GM12878 (cell line): ENCODE data around the gene HSPBP1. TPM values are rescaled to one million over a fixed set of nuclear protein-coding genes. Genes with fewer than 3 reads are reported as not detected.

Source experiments
- ATAC-seq: fragments of 200-7000 bp; cut with Tn5 transposase; 3 replicates; pipeline ENCODE4 v1.9.1; 2020; ENCODE audit warnings: mild to moderate bottlenecking, moderate library complexity
- BruUV-seq: library from RNA; stranded (reverse); fragments of 400-500 nt; replicated peaks from 2 replicates; lab custom pipeline; 2021; lab: Mats Ljungman, UMichigan
- CTCF ChIA-PET: fragments of 300-600 bp; sonication (Branson Sonifier 250); formaldehyde crosslinking; extraction: SDS; loops from one replicate; lab custom pipeline; 2021; ENCODE audit warnings: inconsistent platforms; lab: Yijun Ruan, JAX
- POLR2A ChIA-PET: fragments of 350-600 bp; formaldehyde crosslinking; extraction: SDS; loops from one replicate; lab custom pipeline; 2021; ENCODE audit warnings: inconsistent platforms; lab: Charles Lee
- RAD21 ChIA-PET: fragments of 300-600 bp; sonication (Branson Sonifier 250); formaldehyde crosslinking; loops from one replicate; lab custom pipeline; 2023; ENCODE audit warnings: antibody characterized with exemption; ENCODE audit not compliant: unreplicated experiment; lab: Charles Lee
- SMC1A ChIA-PET: fragments of 300-600 bp; sonication (Branson Sonifier 250); formaldehyde crosslinking; loops from one replicate; lab custom pipeline; 2023; ENCODE audit not compliant: unreplicated experiment, uncharacterized antibody; lab: Charles Lee
- DNase-seq: peaks from one replicate; pipeline ENCODE4 v3.0.0-alpha.2; 2011; ENCODE audit warnings: low read depth, low spot score
- FAIRE-seq: peaks from 3 replicates; lab custom pipeline; 2011; peaks lifted over from hg19 to GRCh38; lab: Jason Lieb, UNC
- H2AFZ ChIP-seq: 2 replicates; pipeline ENCODE4 v1.6.0; 2011; ENCODE audit warnings: low read depth, low read length, control low read depth; ENCODE audit not compliant: control insufficient read depth
- H3K27ac ChIP-seq: 2 replicates; pipeline ENCODE4 v1.5.1; 2011; ENCODE audit warnings: control low read depth; ENCODE audit not compliant: control insufficient read depth, insufficient read depth
- H3K27me3 ChIP-seq, 2 experiments: replicated peaks in 1 of 2; 2 replicates each; pipeline versions ENCODE4 v1.6.0 to v1.6.1; 2011; ENCODE audit warnings: low read length in 1 of 2; ENCODE audit not compliant: control insufficient read depth in 2 of 2, insufficient read depth in 2 of 2
- H3K36me3 ChIP-seq, 2 experiments: 2 replicates each; pipeline ENCODE4 v1.5.1; 2011; ENCODE audit warnings: low read length in 1 of 2; ENCODE audit not compliant: control insufficient read depth in 2 of 2, insufficient read depth in 2 of 2
- H3K4me1 ChIP-seq: 2 replicates; pipeline ENCODE4 v1.6.1; 2011; ENCODE audit warnings: mild to moderate bottlenecking, low read length, moderate library complexity, mixed read lengths; ENCODE audit not compliant: control insufficient read depth, insufficient read depth
- H3K4me2 ChIP-seq: 2 replicates; pipeline ENCODE4 v1.6.0; 2011; ENCODE audit warnings: control low read depth; ENCODE audit not compliant: control insufficient read depth, insufficient read depth
- H3K4me3 ChIP-seq: fragments of 200-600 bp; sonication (generic); 2 replicates; pipeline ENCODE4 v1.5.1; 2016
- H3K79me2 ChIP-seq: 2 replicates; pipeline ENCODE4 v1.6.0; 2011; ENCODE audit warnings: low read length; ENCODE audit not compliant: control insufficient read depth, insufficient read depth
- H3K9ac ChIP-seq: 2 replicates; pipeline ENCODE4 v1.8.0; 2011; ENCODE audit warnings: low read length, control low read depth, mixed read lengths; ENCODE audit not compliant: control insufficient read depth, insufficient read depth
- H3K9me3 ChIP-seq: replicated peaks from 3 replicates; pipeline ENCODE4 v1.5.1; 2011; ENCODE audit warnings: mild to moderate bottlenecking, low read length; ENCODE audit not compliant: control insufficient read depth, insufficient read depth
- H4K20me1 ChIP-seq: 2 replicates; pipeline ENCODE4 v1.6.0; 2011; ENCODE audit not compliant: control insufficient read depth, insufficient read depth
- DPF2 ChIP-seq: fragments of 450-650 bp; IDR thresholded peaks from 2 replicates; pipeline ENCODE4 v1.6.1; 2017; ENCODE audit warnings: mild to moderate bottlenecking
- EZH2 ChIP-seq: IDR thresholded peaks from 2 replicates; pipeline ENCODE4 v1.6.1; 2012; ENCODE audit warnings: low read depth, mild to moderate bottlenecking, control low read depth, inconsistent platforms, low read length, borderline replicate concordance; ENCODE audit not compliant: control insufficient read depth
- IKZF2 ChIP-seq, 2 experiments: fragments of 450-650 bp; IDR thresholded peaks; 2 replicates each; pipeline ENCODE4 v1.6.1; 2017; ENCODE audit warnings: mild to moderate bottlenecking in 2 of 2, moderate library complexity in 2 of 2
- MTA2 ChIP-seq: fragments of 450-650 bp; IDR thresholded peaks from 2 replicates; pipeline ENCODE4 v1.6.1; 2016; ENCODE audit warnings: low read depth, mild to moderate bottlenecking, moderate library complexity
- MXI1 ChIP-seq: fragments of 150-350 bp; IDR thresholded peaks from 2 replicates; pipeline ENCODE4 v1.6.1; 2011; ENCODE audit warnings: low read depth, mild to moderate bottlenecking, inconsistent platforms, low read length, improper control_type of control experiment
- NR2F1 ChIP-seq: fragments of 450-650 bp; conservative IDR thresholded peaks from 2 replicates; pipeline ENCODE4 v1.6.1; 2017; ENCODE audit warnings: mild to moderate bottlenecking
- SMARCA5 ChIP-seq: fragments of 450-650 bp; IDR thresholded peaks from 2 replicates; pipeline ENCODE4 v1.6.1; 2017; ENCODE audit warnings: mild to moderate bottlenecking
- SPI1 ChIP-seq: IDR thresholded peaks from 2 replicates; pipeline ENCODE4 v1.6.1; 2011; ENCODE audit warnings: low read depth, mild to moderate bottlenecking, low read length, moderate library complexity, borderline replicate concordance; ENCODE audit not compliant: insufficient read depth
- SRF ChIP-seq, 2 experiments: IDR thresholded peaks; 2 replicates each; pipeline ENCODE4 v1.6.1; 2011; ENCODE audit warnings: low read depth in 2 of 2, low read length in 2 of 2, mild to moderate bottlenecking in 1 of 2, moderate library complexity in 1 of 2
- ZNF207 ChIP-seq: fragments of 450-650 bp; IDR thresholded peaks from 2 replicates; pipeline ENCODE4 v1.6.1; 2014; ENCODE audit warnings: antibody characterized with exemption, mild to moderate bottlenecking, borderline replicate concordance
- ZNF24 ChIP-seq: fragments of 450-650 bp; IDR thresholded peaks from 2 replicates; pipeline ENCODE4 v1.6.1; 2017; ENCODE audit warnings: antibody characterized with exemption, mild to moderate bottlenecking
- ZNF384 ChIP-seq: IDR thresholded peaks from 2 replicates; pipeline ENCODE4 v1.6.1; 2012; ENCODE audit warnings: low read depth, mild to moderate bottlenecking, low read length, improper control_type of control experiment, borderline replicate concordance
- ZZZ3 ChIP-seq: IDR thresholded peaks from 2 replicates; pipeline ENCODE4 v1.6.1; 2011; ENCODE audit warnings: low read depth; ENCODE audit not compliant: control insufficient read depth, insufficient read length
- WGBS: methylation state at CpG from one replicate; pipeline ENCODE4 v1.1.6; 2016; ENCODE audit warnings: low lambda C conversion rate; ENCODE audit not compliant: insufficient replicate concordance, insufficient coverage; ENCODE audit errors: missing lambda C conversion rate; 5-methylcytosine and 5-hydroxymethylcytosine counted together
- in situ Hi-C: fragments of 300-500 bp; cut with MboI; formaldehyde crosslinking; loops from 9 replicates; pipeline ENCODE4 v1.14.3; 2018; ENCODE audit warnings: mixed read lengths
- intact Hi-C: fragments of 100-400 bp; cut with micrococcal nuclease; formaldehyde crosslinking; loops from one replicate; pipeline ENCODE4 v1.14.2; 2022; ENCODE audit not compliant: unreplicated experiment
- polyA plus RNA-seq, 11 experiments: library from polyadenylated mRNA; depleted of rRNA in 4 of 11; unstranded in 6 of 11; stranded (reverse) in 5 of 11; fragments of >200 nt; fragmentation: Nextera tagmentation in 4 of 11; fragmentation: Illumina TruSeq in 1 of 11; extraction: Ambion mirVana in 4 of 11; extraction: Trizol in 1 of 11; gene quantifications; 1 replicate in 1 of 11; 2 replicates in 10 of 11; pipeline versions ENCODE4 v1.2.1 to v1.2.3, GENCODE V29; 2011 to 2016; ENCODE audit warnings: inconsistent platforms in 2 of 11, missing spikeins in 2 of 11, low read depth in 1 of 11
- total RNA-seq, 4 experiments: library from RNA; depleted of rRNA in 3 of 4; stranded (reverse); fragments of >200 nt in 3 of 4; fragmentation: Illumina TruSeq in 1 of 4; extraction: Trizol in 1 of 4; gene quantifications; 2 replicates each; pipeline versions ENCODE4 v1.2.1 to v1.2.3, GENCODE V29; 2013 to 2021
- TF ChIP-seq, protein P1 (sequence below): fragments of 450-650 bp; IDR thresholded peaks from 2 replicates; pipeline ENCODE4 v1.6.1; 2018; ENCODE audit warnings: mild to moderate bottlenecking, low read depth, moderate library complexity; ENCODE audit not compliant: partially characterized antibody
- TF ChIP-seq, protein P2 (sequence below): fragments of 450-650 bp; conservative IDR thresholded peaks from 2 replicates; pipeline ENCODE4 v1.6.1; 2017; ENCODE audit warnings: mild to moderate bottlenecking, moderate library complexity
- TF ChIP-seq, protein P3 (sequence below): IDR thresholded peaks from 2 replicates; pipeline ENCODE4 v1.6.1; 2012; ENCODE audit warnings: low read depth, low read length, improper control_type of control experiment

The HSPBP1 gene
- total and polyA plus RNA-seq, 10 of the 15 experiments (the other 5 are each of a cell fraction or from before 2014, with no cell fraction given): 0.18 to 83.3 (median 23.0) TPM

DNA sequence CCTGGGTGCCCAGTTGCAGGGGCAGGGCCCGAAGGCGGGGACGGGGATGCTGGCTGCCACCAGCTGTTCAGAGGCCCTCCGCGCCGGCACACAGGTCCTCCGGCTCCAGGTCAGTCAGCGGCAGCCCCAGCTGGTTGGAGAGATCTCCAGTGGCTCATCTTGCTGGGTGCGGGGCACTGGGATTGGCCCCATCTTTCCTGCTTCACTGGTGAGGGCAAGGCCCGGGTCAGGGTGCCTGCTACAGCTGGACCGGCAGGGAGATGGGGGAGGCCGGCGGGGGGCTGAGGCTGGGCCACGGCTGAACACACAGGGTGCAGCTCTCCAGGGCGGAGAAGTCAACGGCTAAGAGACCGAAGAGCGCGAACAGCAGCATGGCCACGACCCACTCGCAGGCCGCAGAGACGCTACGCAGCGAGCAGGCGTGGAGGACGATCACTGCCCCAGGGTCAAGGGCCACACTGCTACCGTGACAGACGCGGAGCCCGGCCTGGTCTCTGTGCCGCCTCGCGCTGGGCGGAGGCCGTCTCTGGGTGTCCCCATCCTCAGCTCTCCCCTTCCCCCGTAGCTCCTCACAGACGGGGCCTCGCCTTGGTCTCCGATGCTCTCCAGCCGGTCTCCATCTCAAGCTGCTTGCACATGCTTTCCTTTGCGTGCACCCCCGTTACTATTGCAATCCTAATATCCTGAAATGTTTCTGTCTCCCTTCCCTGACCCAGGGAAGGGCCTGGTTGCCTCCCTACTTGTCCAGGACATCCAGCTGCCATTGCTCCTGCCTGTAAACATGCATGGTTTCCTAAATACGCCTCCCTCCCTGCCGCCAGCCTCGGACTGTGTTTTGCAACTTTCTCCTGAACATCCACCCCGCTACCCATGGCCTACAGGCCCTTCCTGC is 33.0 kb upstream of the HSPBP1 start:
- POLR2A ChIA-PET: interaction anchor here (0.7 kb wide), 1 partner anchor 38 kb away, joined by 6 read pairs; no protein-coding TSS in a partner anchor
- intact Hi-C loops: no loop called here
- TF ChIP-seq, protein P1, sequence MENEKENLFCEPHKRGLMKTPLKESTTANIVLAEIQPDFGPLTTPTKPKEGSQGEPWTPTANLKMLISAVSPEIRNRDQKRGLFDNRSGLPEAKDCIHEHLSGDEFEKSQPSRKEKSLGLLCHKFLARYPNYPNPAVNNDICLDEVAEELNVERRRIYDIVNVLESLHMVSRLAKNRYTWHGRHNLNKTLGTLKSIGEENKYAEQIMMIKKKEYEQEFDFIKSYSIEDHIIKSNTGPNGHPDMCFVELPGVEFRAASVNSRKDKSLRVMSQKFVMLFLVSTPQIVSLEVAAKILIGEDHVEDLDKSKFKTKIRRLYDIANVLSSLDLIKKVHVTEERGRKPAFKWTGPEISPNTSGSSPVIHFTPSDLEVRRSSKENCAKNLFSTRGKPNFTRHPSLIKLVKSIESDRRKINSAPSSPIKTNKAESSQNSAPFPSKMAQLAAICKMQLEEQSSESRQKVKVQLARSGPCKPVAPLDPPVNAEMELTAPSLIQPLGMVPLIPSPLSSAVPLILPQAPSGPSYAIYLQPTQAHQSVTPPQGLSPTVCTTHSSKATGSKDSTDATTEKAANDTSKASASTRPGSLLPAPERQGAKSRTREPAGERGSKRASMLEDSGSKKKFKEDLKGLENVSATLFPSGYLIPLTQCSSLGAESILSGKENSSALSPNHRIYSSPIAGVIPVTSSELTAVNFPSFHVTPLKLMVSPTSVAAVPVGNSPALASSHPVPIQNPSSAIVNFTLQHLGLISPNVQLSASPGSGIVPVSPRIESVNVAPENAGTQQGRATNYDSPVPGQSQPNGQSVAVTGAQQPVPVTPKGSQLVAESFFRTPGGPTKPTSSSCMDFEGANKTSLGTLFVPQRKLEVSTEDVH: no peak
- no peak for TF ChIP-seq ZNF24
- no peak for TF ChIP-seq MTA2
- TF ChIP-seq SRF (IDR thresholded peaks at IDR 0.05; ENCODE audit: low read depth in 2 of 2, low read length in 2 of 2): no peak
- TF ChIP-seq SPI1: no peak
- no peak for TF ChIP-seq ZZZ3
- TF ChIP-seq DPF2: no peak
- TF ChIP-seq NR2F1: no peak
- no peak for TF ChIP-seq ZNF207
- TF ChIP-seq ZNF384: no peak
- no peak for TF ChIP-seq IKZF2 (IDR thresholded peaks at IDR 0.05)
- TF ChIP-seq SMARCA5: no peak
- TF ChIP-seq EZH2: no peak
- TF ChIP-seq, protein P2, sequence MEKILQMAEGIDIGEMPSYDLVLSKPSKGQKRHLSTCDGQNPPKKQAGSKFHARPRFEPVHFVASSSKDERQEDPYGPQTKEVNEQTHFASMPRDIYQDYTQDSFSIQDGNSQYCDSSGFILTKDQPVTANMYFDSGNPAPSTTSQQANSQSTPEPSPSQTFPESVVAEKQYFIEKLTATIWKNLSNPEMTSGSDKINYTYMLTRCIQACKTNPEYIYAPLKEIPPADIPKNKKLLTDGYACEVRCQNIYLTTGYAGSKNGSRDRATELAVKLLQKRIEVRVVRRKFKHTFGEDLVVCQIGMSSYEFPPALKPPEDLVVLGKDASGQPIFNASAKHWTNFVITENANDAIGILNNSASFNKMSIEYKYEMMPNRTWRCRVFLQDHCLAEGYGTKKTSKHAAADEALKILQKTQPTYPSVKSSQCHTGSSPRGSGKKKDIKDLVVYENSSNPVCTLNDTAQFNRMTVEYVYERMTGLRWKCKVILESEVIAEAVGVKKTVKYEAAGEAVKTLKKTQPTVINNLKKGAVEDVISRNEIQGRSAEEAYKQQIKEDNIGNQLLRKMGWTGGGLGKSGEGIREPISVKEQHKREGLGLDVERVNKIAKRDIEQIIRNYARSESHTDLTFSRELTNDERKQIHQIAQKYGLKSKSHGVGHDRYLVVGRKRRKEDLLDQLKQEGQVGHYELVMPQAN: no peak
- TF ChIP-seq, protein P3, sequence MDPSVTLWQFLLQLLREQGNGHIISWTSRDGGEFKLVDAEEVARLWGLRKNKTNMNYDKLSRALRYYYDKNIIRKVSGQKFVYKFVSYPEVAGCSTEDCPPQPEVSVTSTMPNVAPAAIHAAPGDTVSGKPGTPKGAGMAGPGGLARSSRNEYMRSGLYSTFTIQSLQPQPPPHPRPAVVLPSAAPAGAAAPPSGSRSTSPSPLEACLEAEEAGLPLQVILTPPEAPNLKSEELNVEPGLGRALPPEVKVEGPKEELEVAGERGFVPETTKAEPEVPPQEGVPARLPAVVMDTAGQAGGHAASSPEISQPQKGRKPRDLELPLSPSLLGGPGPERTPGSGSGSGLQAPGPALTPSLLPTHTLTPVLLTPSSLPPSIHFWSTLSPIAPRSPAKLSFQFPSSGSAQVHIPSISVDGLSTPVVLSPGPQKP: no peak
- no peak for TF ChIP-seq MXI1

More for the DNA sequence above, 33.0 kb upstream of the HSPBP1 start:
- SMC1A ChIA-PET: no interaction called here
- H3K4me2 ChIP-seq: no peak overlapping the region
- ATAC-seq (no peak), DNase-seq (no peak), FAIRE-seq (no peak)
- H3K9ac ChIP-seq: no peak overlapping the region
- in situ Hi-C loops: no loop called here
- CTCF ChIA-PET: interaction anchor here (0.6 to 3.4 kb wide), 2 partner anchors 11 to 108 kb away, joined by 3 to 16 read pairs; no protein-coding TSS in a partner anchor
- no peaks in the 10 kb centered on the region for H3K79me2 ChIP-seq
- H3K4me3 ChIP-seq: no peak overlapping the region
- RAD21 ChIA-PET: no interaction called here
- H2AFZ ChIP-seq: no peak overlapping the region
- H3K36me3 ChIP-seq: no peaks in the 10 kb centered on the region
- H3K4me1 ChIP-seq: no peaks in the 10 kb centered on the region
- H3K27ac ChIP-seq: no peak overlapping the region
- no TSS peak for BruUV-seq
- H3K9me3 ChIP-seq: no peaks in the 10 kb centered on the region
- 67% methylated on average over 41 of the region's 47 CpGs for WGBS
- no peaks in the 10 kb centered on the region for H4K20me1 ChIP-seq
- H3K27me3 ChIP-seq: no peaks in the 10 kb centered on the region
